H9 (cell line): ENCODE data around the gene C18orf63. TPM values are rescaled to one million over a fixed set of nuclear protein-coding genes. Genes with fewer than 3 reads are reported as not detected.

ENCODE experiments used
- DNase-seq: peaks from one replicate; pipeline ENCODE4 v3.0.0-alpha.2; 2017
- H2AFZ ChIP-seq: one replicate; pipeline ENCODE4 v1.6.1; 2013; ENCODE audit warnings: mild to moderate bottlenecking, low read length, control low read depth, moderate library complexity
- H2AK5ac ChIP-seq: 2 replicates; pipeline ENCODE4 v1.6.1; 2013; ENCODE audit warnings: low read length, control low read depth, mixed read lengths; ENCODE audit not compliant: insufficient read length
- H2BK120ac ChIP-seq: one replicate; pipeline ENCODE4 v1.6.1; 2013; ENCODE audit warnings: low read depth, mild to moderate bottlenecking, low read length, control low read depth, inconsistent platforms; ENCODE audit not compliant: poor library complexity, severe bottlenecking
- H2BK12ac ChIP-seq: 2 replicates; pipeline ENCODE4 v1.6.1; 2013; ENCODE audit warnings: low read length, control low read depth, mixed read lengths, low read depth; ENCODE audit not compliant: insufficient read length
- H2BK15ac ChIP-seq: 2 replicates; pipeline ENCODE4 v1.6.1; 2013; ENCODE audit warnings: low read depth, low read length, control low read depth
- H2BK20ac ChIP-seq: one replicate; pipeline ENCODE4 v1.6.1; 2013; ENCODE audit warnings: low read depth, mild to moderate bottlenecking, low read length, control low read depth, inconsistent platforms; ENCODE audit not compliant: poor library complexity, severe bottlenecking
- H2BK5ac ChIP-seq: 2 replicates; pipeline ENCODE4 v1.6.1; 2013; ENCODE audit warnings: low read length, control low read depth, mixed read lengths; ENCODE audit not compliant: insufficient read length
- H3K14ac ChIP-seq: 2 replicates; pipeline ENCODE4 v1.6.1; 2013; ENCODE audit warnings: low read length, control low read depth; ENCODE audit not compliant: insufficient read depth
- H3K18ac ChIP-seq: 2 replicates; pipeline ENCODE4 v1.6.1; 2013; ENCODE audit warnings: low read depth, mild to moderate bottlenecking, mixed read lengths, low read length, control low read depth; ENCODE audit not compliant: insufficient read length
- H3K23ac ChIP-seq: 2 replicates; pipeline ENCODE4 v1.6.1; 2013; ENCODE audit warnings: low read length, control low read depth, mixed read lengths, low read depth; ENCODE audit not compliant: insufficient read length
- H3K23me2 ChIP-seq: 2 replicates; pipeline ENCODE4 v1.6.1; 2013; ENCODE audit warnings: low read depth, mild to moderate bottlenecking, mixed read lengths, low read length, control low read depth; ENCODE audit not compliant: insufficient read length, poor library complexity, severe bottlenecking
- H3K27ac ChIP-seq: 2 replicates; pipeline ENCODE4 v1.5.1; 2013; ENCODE audit warnings: low read length, control low read depth, mixed read lengths, low read depth; ENCODE audit not compliant: insufficient read length
- H3K27me3 ChIP-seq: 2 replicates; pipeline ENCODE4 v1.6.1; 2013; ENCODE audit warnings: low read length, control low read depth, inconsistent platforms; ENCODE audit not compliant: insufficient read depth
- H3K4ac ChIP-seq: 2 replicates; pipeline ENCODE4 v1.6.1; 2013; ENCODE audit warnings: low read depth, mild to moderate bottlenecking, control low read depth, inconsistent platforms, low read length, moderate library complexity
- H3K4me1 ChIP-seq: 2 replicates; pipeline ENCODE4 v1.6.1; 2013; ENCODE audit warnings: low read length, control low read depth, inconsistent platforms; ENCODE audit not compliant: insufficient read depth
- H3K4me2 ChIP-seq: 2 replicates; pipeline ENCODE4 v1.6.1; 2013; ENCODE audit warnings: low read length, control low read depth, mixed read lengths; ENCODE audit not compliant: insufficient read length, insufficient read depth
- H3K56ac ChIP-seq: 2 replicates; pipeline ENCODE4 v1.6.1; 2013; ENCODE audit warnings: low read depth, mild to moderate bottlenecking, mixed read lengths, low read length, control low read depth; ENCODE audit not compliant: insufficient read length
- H3K79me1 ChIP-seq: 2 replicates; pipeline ENCODE4 v1.6.1; 2013; ENCODE audit warnings: low read depth, mild to moderate bottlenecking, moderate library complexity, low read length, control low read depth, inconsistent platforms; ENCODE audit not compliant: insufficient read depth, poor library complexity, severe bottlenecking
- H3K79me2 ChIP-seq: 2 replicates; pipeline ENCODE4 v1.6.1; 2013; ENCODE audit warnings: low read length, control low read depth, inconsistent platforms; ENCODE audit not compliant: insufficient read depth
- H3K9ac ChIP-seq: 2 replicates; pipeline ENCODE4 v1.6.1; 2013; ENCODE audit warnings: low read length, control low read depth, mixed read lengths; ENCODE audit not compliant: insufficient read length; ENCODE audit errors: extremely low read depth
- H3K9me3 ChIP-seq: one replicate; pipeline ENCODE4 v1.6.1; 2013; ENCODE audit warnings: low read depth, low read length, inconsistent platforms; ENCODE audit not compliant: control insufficient read depth
- H3T11ph ChIP-seq: one replicate; pipeline ENCODE4 v1.6.1; 2013; ENCODE audit warnings: mild to moderate bottlenecking, low read length, control low read depth, inconsistent platforms
- H4K20me1 ChIP-seq: one replicate; pipeline ENCODE4 v1.6.1; 2013; ENCODE audit not compliant: control insufficient read depth, insufficient read length, insufficient read depth
- H4K5ac ChIP-seq: 2 replicates; pipeline ENCODE4 v1.6.1; 2013; ENCODE audit warnings: low read depth, mild to moderate bottlenecking, mixed read lengths, low read length, control low read depth; ENCODE audit not compliant: insufficient read length
- H4K8ac ChIP-seq: replicated peaks from 2 replicates; pipeline ENCODE4 v1.6.1; 2013; ENCODE audit warnings: low read length, control low read depth, mixed read lengths, low read depth; ENCODE audit not compliant: insufficient read length
- H4K91ac ChIP-seq: 2 replicates; pipeline ENCODE4 v1.6.1; 2013; ENCODE audit warnings: low read depth, mild to moderate bottlenecking, moderate library complexity, mixed read lengths, low read length, control low read depth; ENCODE audit not compliant: insufficient read length
- H3K27ac Mint-ChIP-seq, 3 experiments: 2 replicates in 2 of 3; 3 replicates in 1 of 3; pipeline ENCODE4 v1.8.0; 2020 to 2021; ENCODE audit warnings: mixed read lengths in 3 of 3, mild to moderate bottlenecking in 1 of 3, moderate library complexity in 1 of 3
- H3K27me3 Mint-ChIP-seq: 2 replicates; pipeline ENCODE4 v1.8.0; 2021; ENCODE audit warnings: low read depth, mild to moderate bottlenecking, moderate library complexity, mixed read lengths
- H3K36me3 Mint-ChIP-seq, 3 experiments: 2 replicates in 2 of 3; 3 replicates in 1 of 3; pipeline ENCODE4 v1.8.0; 2020 to 2021; ENCODE audit warnings: low read depth in 3 of 3, mixed read lengths in 3 of 3; ENCODE audit not compliant: insufficient read depth in 1 of 3
- H3K4me1 Mint-ChIP-seq, 2 experiments: 2 replicates each; pipeline ENCODE4 v1.8.0; 2020; ENCODE audit warnings: mixed read lengths in 2 of 2
- H3K4me3 Mint-ChIP-seq, 2 experiments: 2 replicates in 1 of 2; 3 replicates in 1 of 2; pipeline ENCODE4 v1.8.0; 2020 to 2021; ENCODE audit warnings: mild to moderate bottlenecking in 2 of 2, mixed read lengths in 2 of 2, moderate library complexity in 1 of 2
- H3K9me3 Mint-ChIP-seq, 2 experiments: 2 replicates in 1 of 2; 3 replicates in 1 of 2; pipeline ENCODE4 v1.8.0; 2020; ENCODE audit warnings: mild to moderate bottlenecking in 2 of 2, mixed read lengths in 2 of 2, moderate library complexity in 1 of 2
- CTCF ChIP-seq: fragments of 200-600 bp; sonication (generic); conservative IDR thresholded peaks from 3 replicates; pipeline ENCODE4 v1.8.0; 2021; ENCODE audit warnings: antibody characterized with exemption, mild to moderate bottlenecking
- WGBS: extraction: QIAGEN DNeasy Blood & Tissue Kit; methylation state at CpG from one replicate; pipeline ENCODE4 v1.1.7; 2013; ENCODE audit warnings: missing lambda C conversion rate, low lambda C conversion rate, mixed read lengths; ENCODE audit not compliant: insufficient read length; ENCODE audit errors: extremely low coverage; 5-methylcytosine and 5-hydroxymethylcytosine counted together
- total RNA-seq: library from RNA; stranded (reverse); gene quantifications from 2 replicates; pipeline ENCODE4 v1.2.1, GENCODE V29; 2021

The C18orf63 gene
- total RNA-seq, 1 experiment from 2014 or later, result not detected

GRCh38 chr18:74286856-74287255, 28.8 kb upstream of the C18orf63 start:
- 0 out of 7 replicates have a peak overlapping the region, but pooled peaks of 1 of the 3 experiments have one; percentile 72 for H3K27ac Mint-ChIP-seq
- 100% methylated on average over 1 of the region's 2 CpGs for WGBS
- H3K36me3 Mint-ChIP-seq, result 0 out of 7 replicates have a peak, but pooled peaks cover 0 to 2% (median 0%) of the 10 kb centered on the region in 3 experiments

More at GRCh38 chr18:74286856-74287255, 28.8 kb upstream of the C18orf63 start:
- H3K79me2 ChIP-seq, result peaks cover 14% of the 10 kb centered on the region; the same call in 1 of the 2 replicates
- H3K9me3 Mint-ChIP-seq, result no peaks in the 10 kb centered on the region
- no peak overlapping the region for H3T11ph ChIP-seq
- H3K56ac ChIP-seq, result no peak overlapping the region
- no peak overlapping the region for H2BK20ac ChIP-seq
- TF ChIP-seq CTCF, result no peak
- H4K8ac ChIP-seq, result no peak overlapping the region
- H3K9ac ChIP-seq, result no peak overlapping the region
- H3K4me1 ChIP-seq, result peaks cover 35% of the 10 kb centered on the region
- no peak overlapping the region for H2BK12ac ChIP-seq
- no peak overlapping the region for H2BK5ac ChIP-seq
- no peak overlapping the region for H3K4me2 ChIP-seq
- H4K5ac ChIP-seq, result no peak overlapping the region
- H2BK15ac ChIP-seq, result no peak overlapping the region
- DNase-seq, result no peak
- no peaks in the 10 kb centered on the region for H3K27me3 Mint-ChIP-seq
- H2BK120ac ChIP-seq, result no peak overlapping the region
- no peak overlapping the region for H2AFZ ChIP-seq
- H4K20me1 ChIP-seq, result no peaks in the 10 kb centered on the region
- no peaks in the 10 kb centered on the region for H3K9me3 ChIP-seq
- H3K14ac ChIP-seq, result no peak overlapping the region
- H4K91ac ChIP-seq, result no peak overlapping the region
- no peak overlapping the region for H3K18ac ChIP-seq
- H3K79me1 ChIP-seq, result no peaks in the 10 kb centered on the region
- no peaks in the 10 kb centered on the region for H3K27me3 ChIP-seq
- peaks cover 2% of the 10 kb centered on the region for H3K23me2 ChIP-seq
- peaks cover 63 to 64% of the 10 kb centered on the region in 2 experiments for H3K4me1 Mint-ChIP-seq
- H3K4ac ChIP-seq, result no peak overlapping the region
- no peak overlapping the region for H3K27ac ChIP-seq
- H2AK5ac ChIP-seq, result no peak overlapping the region
- H3K4me3 Mint-ChIP-seq, result no peak overlapping the region
- H3K23ac ChIP-seq, result no peak overlapping the region
